ENCODE results near the gene NME7.
A peak's percentile ranks its signal among the peaks of the same experiment; 100 is the strongest.

The NME7 gene

DNA sequence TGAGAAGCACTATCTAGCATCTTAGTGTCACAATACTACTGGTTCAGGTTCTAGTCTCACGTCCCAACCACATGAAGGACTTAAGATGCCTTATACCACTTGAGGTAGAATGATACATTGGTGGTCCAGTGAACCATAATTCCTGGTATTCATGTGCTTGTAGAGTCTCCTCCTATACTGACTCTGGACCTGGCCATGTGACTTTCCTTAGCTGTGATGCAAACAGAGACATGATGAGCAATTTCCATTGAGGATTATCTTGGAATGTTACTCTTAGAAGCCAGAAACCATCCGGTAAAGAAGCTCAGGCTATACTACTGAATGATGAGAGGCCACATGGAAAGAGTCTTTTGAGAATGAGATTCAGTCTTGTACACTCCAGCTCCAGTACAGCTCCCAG lies 105.7 kb downstream of the NME7 start:
- H3K9me3 ChIP-seq, result no peaks in the 10 kb centered on the region
- H3K36me3 ChIP-seq (replicated peaks), result no peaks in the 10 kb centered on the region
- H3K4me3 ChIP-seq, result no peak overlapping the region
- no peaks in the 10 kb centered on the region for H3K27me3 ChIP-seq (ENCODE audit: low read depth)
- no peak for DNase-seq (ENCODE audit: low spot score in 2 of 2)
- peaks cover 4% of the 10 kb centered on the region; the same call in 1 of the 2 replicates for H3K4me1 ChIP-seq
- in situ Hi-C loops (cut with MboI; ENCODE audit: low sequenced_read_pairs), result no loop called here

DNA sequence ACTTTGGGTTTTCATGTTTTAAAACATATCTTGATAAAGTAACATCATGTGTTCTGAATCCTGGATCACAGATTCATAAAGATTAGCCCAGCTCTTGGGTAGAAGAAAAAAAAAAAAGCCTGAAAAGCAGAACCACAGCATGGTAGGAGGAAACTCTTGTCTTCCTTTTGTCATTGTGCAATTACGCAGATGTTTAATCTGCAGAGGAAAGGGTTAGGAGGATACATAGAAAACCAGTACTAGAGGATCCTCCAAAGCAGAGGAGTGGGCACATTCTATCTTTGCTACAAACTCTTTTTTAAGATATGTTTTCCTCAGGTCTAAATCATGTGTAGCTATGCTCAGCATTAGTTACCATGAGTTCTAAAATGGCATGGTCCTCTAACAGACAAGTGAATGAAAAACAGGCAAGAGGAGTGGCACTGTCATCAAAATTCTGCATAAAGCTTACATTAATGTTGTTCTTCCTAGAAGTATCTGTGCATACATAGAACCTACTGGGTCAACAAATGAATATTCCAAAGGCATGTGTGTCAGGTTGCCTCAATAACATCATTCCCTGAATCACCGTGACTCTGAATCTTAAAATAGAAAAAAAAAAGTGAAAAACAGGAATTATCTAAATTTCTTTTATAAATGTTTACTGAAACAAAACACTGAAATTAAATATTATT lies 107.0 kb downstream of the NME7 start:
- Histone ChIP-seq H3K27me3 (ENCODE audit: low read depth) (no peaks in the 10 kb centered on the region), H3K9me3 (no peaks in the 10 kb centered on the region), H3K4me3 (no peak overlapping the region), H3K36me3 (replicated peaks) (no peaks in the 10 kb centered on the region), H3K4me1 (peaks cover 4% of the 10 kb centered on the region; the same call in 1 of the 2 replicates)
- DNase-seq (ENCODE audit: low spot score in 2 of 2), result no peak
- in situ Hi-C loops (cut with MboI; ENCODE audit: low sequenced_read_pairs), result no loop called here

DNA sequence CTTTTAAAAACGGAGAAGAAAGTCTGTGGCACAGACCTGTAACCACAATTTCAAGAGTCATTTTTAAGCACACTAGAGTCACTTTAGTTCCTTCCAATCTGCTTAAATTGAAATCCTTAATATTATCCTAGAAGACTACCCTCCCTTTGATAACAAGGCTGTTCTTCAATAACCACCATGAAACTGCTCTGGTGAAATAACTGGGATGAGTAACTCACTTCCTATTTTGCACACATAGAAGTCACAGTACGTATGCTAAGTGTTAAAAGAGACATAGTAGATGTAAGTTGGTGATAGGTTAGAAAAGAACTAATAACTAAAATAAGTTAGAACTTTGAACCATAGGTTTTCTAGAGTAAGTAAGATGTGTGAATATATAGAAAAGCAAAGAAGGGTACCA lies 107.8 kb downstream of the NME7 start:
- H3K27me3 ChIP-seq (ENCODE audit: low read depth), result no peaks in the 10 kb centered on the region
- DNase-seq (ENCODE audit: low spot score in 2 of 2), result no peak
- H3K4me1 ChIP-seq, result peaks cover 4% of the 10 kb centered on the region; the same call in 1 of the 2 replicates
- no peaks in the 10 kb centered on the region for H3K36me3 ChIP-seq (replicated peaks)
- in situ Hi-C loops (cut with MboI; ENCODE audit: low sequenced_read_pairs), result no loop called here
- H3K9me3 ChIP-seq, result no peaks in the 10 kb centered on the region
- H3K4me3 ChIP-seq, result no peak overlapping the region

DNA sequence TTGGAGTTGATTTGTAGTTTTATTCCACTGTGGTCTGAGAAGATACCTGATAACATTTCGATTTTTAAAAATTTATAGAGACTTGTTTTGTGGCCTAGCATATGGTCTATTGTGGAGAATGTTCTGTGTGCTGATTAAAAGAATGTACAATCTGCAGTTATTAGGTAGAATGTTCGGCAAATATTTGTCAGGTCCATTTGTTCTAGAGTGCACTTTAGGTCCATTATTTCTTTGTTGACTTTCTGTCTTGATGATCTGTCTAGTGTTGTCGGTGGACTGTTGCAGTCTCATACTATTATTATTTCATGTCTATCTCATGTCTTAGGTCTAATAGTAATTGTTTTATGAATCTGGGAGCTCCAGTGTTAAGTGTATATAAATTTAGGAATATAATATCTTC lies 116.8 kb downstream of the NME7 start:
- Histone ChIP-seq H3K4me3 (no peak overlapping the region), H3K36me3 (replicated peaks) (no peaks in the 10 kb centered on the region), H3K27me3 (ENCODE audit: low read depth) (no peaks in the 10 kb centered on the region), H3K9me3 (no peaks in the 10 kb centered on the region), H3K4me1 (no peaks in the 10 kb centered on the region)
- in situ Hi-C loops (cut with MboI; ENCODE audit: low sequenced_read_pairs), result no loop called here
- no peak for DNase-seq (ENCODE audit: low spot score in 2 of 2)

DNA sequence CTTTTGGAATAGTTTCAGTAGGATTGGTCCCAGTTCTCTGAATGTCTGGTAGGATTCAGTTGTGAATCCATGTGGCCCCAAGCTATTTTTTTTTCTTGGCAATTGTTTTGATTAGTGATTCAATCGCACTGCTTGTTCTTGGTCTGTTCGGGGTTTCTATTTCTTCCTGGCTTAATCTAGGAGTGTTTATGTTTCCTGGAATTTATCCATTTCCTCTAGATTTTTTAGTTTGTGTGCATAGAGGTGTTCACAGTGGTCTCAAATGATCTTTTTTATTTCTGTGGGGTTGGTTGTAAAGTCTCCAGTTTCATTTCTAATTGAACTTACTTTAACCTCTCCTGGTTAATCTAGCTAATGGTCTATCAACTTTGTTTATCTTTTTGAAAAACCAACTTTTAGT lies 117.6 kb downstream of the NME7 start:
- no peaks in the 10 kb centered on the region for H3K36me3 ChIP-seq (replicated peaks)
- in situ Hi-C loops (cut with MboI; ENCODE audit: low sequenced_read_pairs), result no loop called here
- no peaks in the 10 kb centered on the region for H3K27me3 ChIP-seq (ENCODE audit: low read depth)
- H3K9me3 ChIP-seq, result no peaks in the 10 kb centered on the region
- no peak overlapping the region for H3K4me3 ChIP-seq
- DNase-seq (ENCODE audit: low spot score in 2 of 2), result no peak
- H3K4me1 ChIP-seq, result no peaks in the 10 kb centered on the region

DNA sequence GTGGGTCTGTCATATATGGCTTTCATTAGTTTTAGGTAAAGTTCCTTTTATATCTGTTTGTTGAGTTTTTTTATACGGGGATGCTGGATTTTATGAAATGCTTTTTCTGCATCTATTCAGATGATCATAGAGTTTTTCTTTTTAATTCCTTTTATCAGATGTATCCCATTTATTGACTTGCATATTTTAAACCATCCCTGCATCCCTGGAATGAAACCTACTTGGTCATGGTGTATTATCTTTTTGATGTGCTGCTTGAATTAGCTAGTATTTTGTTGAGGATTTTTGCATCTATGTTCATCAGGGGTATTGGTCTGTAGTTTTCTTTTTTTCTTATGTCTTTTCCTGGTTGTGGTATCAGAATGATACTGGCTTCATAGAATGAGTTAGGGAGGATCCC lies 118.0 kb downstream of the NME7 start:
- Histone ChIP-seq H3K27me3 (ENCODE audit: low read depth) (no peaks in the 10 kb centered on the region), H3K4me1 (no peaks in the 10 kb centered on the region), H3K9me3 (no peaks in the 10 kb centered on the region), H3K4me3 (no peak overlapping the region), H3K36me3 (replicated peaks) (no peaks in the 10 kb centered on the region)
- DNase-seq (ENCODE audit: low spot score in 2 of 2), result no peak
- in situ Hi-C loops (cut with MboI; ENCODE audit: low sequenced_read_pairs), result no loop called here

DNA sequence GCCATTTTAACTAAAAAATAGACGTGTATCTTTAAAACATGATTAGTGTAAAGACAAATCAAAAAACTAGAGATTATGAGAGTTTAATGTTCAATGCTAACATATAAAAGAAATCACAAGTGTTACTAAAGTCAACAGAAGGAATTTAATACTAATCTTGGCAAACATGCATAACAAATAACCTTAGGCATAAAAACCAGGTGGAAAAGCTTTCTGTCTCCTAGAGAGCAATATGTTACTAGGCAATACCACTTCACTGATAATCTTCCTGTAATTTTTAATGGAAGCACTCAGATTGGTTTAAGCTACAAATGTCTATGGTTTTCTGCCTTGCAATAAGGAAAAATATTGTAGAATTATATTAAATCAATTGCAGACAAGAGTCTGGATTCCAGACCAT lies 121.9 kb downstream of the NME7 start:
- H3K4me3 ChIP-seq, result no peak overlapping the region
- DNase-seq (ENCODE audit: low spot score in 2 of 2), result no peak
- in situ Hi-C loops (cut with MboI; ENCODE audit: low sequenced_read_pairs), result no loop called here

DNA sequence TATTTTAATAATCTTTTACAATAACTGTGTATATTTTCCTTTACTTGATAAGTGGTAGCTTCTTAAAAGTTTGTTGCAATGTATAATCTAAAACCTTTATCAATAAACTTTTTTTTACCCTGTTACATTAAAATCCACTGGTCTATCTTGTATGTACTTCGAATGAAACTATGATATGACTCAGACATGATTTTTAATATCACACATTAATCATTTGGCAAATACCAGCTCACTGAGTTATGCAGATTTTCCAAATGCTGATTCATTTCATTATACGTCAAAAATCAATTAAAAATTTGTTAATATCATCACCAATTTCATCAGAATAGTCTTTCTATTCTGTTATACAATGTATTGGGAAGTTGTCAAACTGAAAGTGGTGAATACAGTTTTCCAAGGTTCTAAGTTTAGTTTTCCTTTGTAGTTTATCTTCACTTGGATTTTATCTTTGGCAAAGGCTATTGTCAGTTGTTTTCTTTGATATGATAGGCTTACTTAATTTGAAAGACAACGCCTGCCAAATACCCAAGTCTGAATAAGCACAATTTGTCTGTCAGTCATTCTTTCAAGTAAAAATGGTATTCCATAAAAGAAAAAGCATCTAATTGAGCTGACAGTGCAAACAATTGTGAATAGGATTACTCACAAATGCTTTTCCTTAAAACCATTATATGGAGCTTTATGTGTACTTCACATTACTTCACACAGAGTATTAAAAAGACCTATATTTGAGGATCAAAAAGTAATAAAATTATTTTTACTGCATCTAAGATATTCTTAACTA lies 127.0 kb downstream of the NME7 start:
- no peaks in the 10 kb centered on the region for H3K27me3 ChIP-seq (ENCODE audit: low read depth)
- H3K9me3 ChIP-seq, result no peaks in the 10 kb centered on the region
- no peak overlapping the region for H3K4me3 ChIP-seq
- peaks cover 7% of the 10 kb centered on the region for H3K4me1 ChIP-seq
- H3K36me3 ChIP-seq (replicated peaks), result no peaks in the 10 kb centered on the region
- DNase-seq (ENCODE audit: low spot score in 2 of 2), result peak in 1 of 2 experiments; percentile 90
- in situ Hi-C loops (cut with MboI; ENCODE audit: low sequenced_read_pairs), result no loop called here

More for the DNA sequence above, 121.9 kb downstream of the NME7 start:
- no peaks in the 10 kb centered on the region for H3K9me3 ChIP-seq
- no peaks in the 10 kb centered on the region for H3K27me3 ChIP-seq (ENCODE audit: low read depth)
- H3K4me1 ChIP-seq, result peaks cover 3% of the 10 kb centered on the region; the same call in 1 of the 2 replicates
- H3K36me3 ChIP-seq (replicated peaks), result no peaks in the 10 kb centered on the region

DNA sequence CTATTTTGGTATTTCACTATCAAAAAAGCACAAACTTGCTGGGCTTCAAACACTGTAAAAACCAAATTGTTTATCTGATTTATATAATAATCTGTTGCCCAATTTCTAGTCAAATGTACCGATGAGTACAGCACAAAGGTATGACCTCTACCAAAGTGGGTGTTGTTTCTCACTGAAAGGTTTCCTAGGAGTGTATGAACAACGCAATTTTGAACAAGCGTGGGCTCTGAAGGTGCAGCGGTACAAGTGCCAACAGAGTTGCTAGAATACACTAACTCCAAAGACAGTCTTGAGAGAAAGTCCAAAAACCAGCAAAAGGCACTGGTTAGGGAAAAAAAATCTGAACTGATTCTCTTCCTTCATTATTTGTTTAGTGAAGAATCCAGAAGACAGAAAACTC lies 130.7 kb downstream of the NME7 start:
- in situ Hi-C loops (cut with MboI; ENCODE audit: low sequenced_read_pairs), result no loop called here
- H3K9me3 ChIP-seq, result no peaks in the 10 kb centered on the region
- H3K36me3 ChIP-seq (replicated peaks), result no peaks in the 10 kb centered on the region
- peaks cover 7% of the 10 kb centered on the region for H3K4me1 ChIP-seq
- no peak for DNase-seq (ENCODE audit: low spot score in 2 of 2)
- no peaks in the 10 kb centered on the region for H3K27me3 ChIP-seq (ENCODE audit: low read depth)
- H3K4me3 ChIP-seq, result no peak overlapping the region

DNA sequence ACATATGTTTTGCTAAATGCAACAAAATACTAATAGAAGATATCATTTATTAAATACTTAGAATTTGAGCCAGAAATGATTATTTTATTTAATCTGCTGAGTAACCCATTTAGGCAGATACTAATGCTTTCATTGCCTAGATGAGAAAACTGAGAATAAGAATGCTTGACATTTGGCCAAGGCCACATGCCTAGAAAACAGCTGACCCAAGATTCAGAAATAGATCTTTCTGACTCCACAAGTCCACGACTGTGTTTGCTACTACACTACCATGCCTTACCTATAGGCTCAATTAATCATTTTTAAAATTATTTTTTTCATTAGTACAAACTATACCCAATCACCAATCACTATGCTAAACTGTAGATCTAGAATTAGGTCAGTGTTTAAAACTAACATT lies 131.5 kb downstream of the NME7 start:
- no peaks in the 10 kb centered on the region for H3K27me3 ChIP-seq (ENCODE audit: low read depth)
- H3K9me3 ChIP-seq, result no peaks in the 10 kb centered on the region
- H3K4me3 ChIP-seq, result no peak overlapping the region
- in situ Hi-C loops (cut with MboI; ENCODE audit: low sequenced_read_pairs), result no loop called here
- no peak for DNase-seq (ENCODE audit: low spot score in 2 of 2)
- no peaks in the 10 kb centered on the region for H3K36me3 ChIP-seq (replicated peaks)
- peaks cover 6% of the 10 kb centered on the region for H3K4me1 ChIP-seq

DNA sequence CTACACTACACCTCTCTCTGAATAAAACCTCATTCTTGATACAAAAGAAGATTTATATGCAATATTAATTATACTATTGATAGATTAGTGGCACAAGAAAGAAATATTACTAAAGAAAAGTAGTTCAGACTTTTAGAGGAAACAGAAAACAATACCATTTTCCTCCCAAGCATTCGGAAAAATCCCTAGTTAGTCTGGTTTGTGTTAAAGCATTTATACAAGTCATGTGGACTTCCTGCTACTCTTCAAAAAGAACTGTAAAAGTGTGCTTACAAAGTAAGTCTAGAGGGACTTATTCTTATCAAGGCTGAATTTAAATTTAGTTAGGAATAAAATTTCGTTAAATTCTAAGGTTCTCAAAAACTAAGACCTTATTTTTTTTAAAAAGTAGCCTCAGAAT lies 132.0 kb downstream of the NME7 start:
- peaks cover 3% of the 10 kb centered on the region for H3K4me1 ChIP-seq
- H3K27me3 ChIP-seq (ENCODE audit: low read depth), result no peaks in the 10 kb centered on the region
- H3K36me3 ChIP-seq (replicated peaks), result no peaks in the 10 kb centered on the region
- no peak overlapping the region for H3K4me3 ChIP-seq
- no peak for DNase-seq (ENCODE audit: low spot score in 2 of 2)
- no peaks in the 10 kb centered on the region for H3K9me3 ChIP-seq
- in situ Hi-C loops (cut with MboI; ENCODE audit: low sequenced_read_pairs), result no loop called here

DNA sequence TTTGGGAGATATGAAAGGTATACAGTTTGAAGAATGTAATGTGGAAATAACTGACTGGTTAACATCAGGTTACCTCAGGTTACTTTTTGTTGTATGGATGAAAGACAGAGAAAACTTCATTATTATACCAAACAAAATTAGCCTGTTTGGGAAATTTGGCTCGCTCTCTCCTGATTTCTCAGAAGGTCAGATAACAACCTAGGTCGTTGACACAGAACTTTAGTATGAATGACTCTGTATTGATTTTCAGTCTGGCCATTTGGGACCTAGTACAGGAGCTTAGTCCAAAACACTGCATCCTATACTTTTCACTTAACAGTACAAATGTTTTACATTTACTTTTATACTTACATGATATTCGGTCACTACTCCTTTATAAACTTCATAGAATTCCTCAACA lies 132.8 kb downstream of the NME7 start:
- in situ Hi-C loops (cut with MboI; ENCODE audit: low sequenced_read_pairs), result no loop called here
- no peak overlapping the region for H3K4me3 ChIP-seq
- no peaks in the 10 kb centered on the region for H3K36me3 ChIP-seq (replicated peaks)
- H3K9me3 ChIP-seq, result no peaks in the 10 kb centered on the region
- no peaks in the 10 kb centered on the region for H3K27me3 ChIP-seq (ENCODE audit: low read depth)
- no peak for DNase-seq (ENCODE audit: low spot score in 2 of 2)
- no peaks in the 10 kb centered on the region for H3K4me1 ChIP-seq

DNA sequence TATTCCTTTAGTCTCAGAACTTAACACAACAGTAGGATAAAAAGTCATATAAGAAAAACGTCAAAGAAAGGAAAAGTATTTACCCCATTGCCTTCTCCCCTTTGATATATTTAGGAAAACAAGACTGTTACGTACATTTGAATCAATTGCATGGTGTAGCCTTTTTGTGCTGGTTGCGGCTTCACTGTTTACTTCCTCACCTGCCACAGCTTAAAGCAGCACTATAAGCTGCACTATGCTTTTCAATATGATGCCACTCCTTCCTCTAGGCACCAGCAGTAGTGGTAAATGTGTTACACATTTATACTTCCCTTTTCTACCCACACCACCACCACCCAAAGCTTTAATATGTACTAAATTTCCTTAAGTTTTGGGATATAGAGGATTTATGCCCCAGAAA lies 150.0 kb downstream of the NME7 start:
- Histone ChIP-seq H3K9me3 (no peaks in the 10 kb centered on the region), H3K27me3 (ENCODE audit: low read depth) (no peaks in the 10 kb centered on the region), H3K36me3 (replicated peaks) (no peaks in the 10 kb centered on the region), H3K4me3 (no peak overlapping the region), H3K4me1 (no peaks in the 10 kb centered on the region)
- DNase-seq (ENCODE audit: low spot score in 2 of 2), result no peak
- in situ Hi-C loops (cut with MboI; ENCODE audit: low sequenced_read_pairs), result no loop called here

DNA sequence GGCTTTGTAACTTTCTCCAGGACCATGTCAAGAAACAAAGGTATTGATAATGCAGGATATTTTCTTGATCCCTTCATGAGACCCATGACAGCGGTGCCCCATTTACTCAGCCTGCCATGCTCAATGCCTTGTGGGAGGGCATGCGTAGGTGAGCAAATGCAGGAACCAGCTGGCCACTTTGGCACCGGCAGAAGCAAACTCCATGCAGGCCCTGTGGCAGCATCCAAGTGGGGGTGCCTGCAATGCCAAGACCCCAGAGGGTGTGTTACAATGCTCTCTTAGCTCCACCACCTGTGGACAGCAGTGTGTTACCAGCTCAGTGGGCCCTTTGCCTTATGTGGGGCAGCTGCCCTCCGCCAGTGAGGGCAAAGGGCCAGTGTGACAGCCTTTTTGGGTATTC lies 153.0 kb downstream of the NME7 start:
- in situ Hi-C loops (cut with MboI; ENCODE audit: low sequenced_read_pairs), result no loop called here
- Histone ChIP-seq H3K4me1 (no peaks in the 10 kb centered on the region), H3K36me3 (replicated peaks) (no peaks in the 10 kb centered on the region), H3K9me3 (no peaks in the 10 kb centered on the region), H3K27me3 (ENCODE audit: low read depth) (no peaks in the 10 kb centered on the region), H3K4me3 (no peak overlapping the region)
- no peak for DNase-seq (ENCODE audit: low spot score in 2 of 2)
